GM12878 (cell line): ENCODE results near the gene OR52N4. TPM values are rescaled to one million over a fixed set of nuclear protein-coding genes. Genes with fewer than 3 reads are reported as not detected.

Experiments
- ATAC-seq: fragments of 200-7000 bp; cut with Tn5 transposase; 3 replicates; pipeline ENCODE4 v1.9.1; 2020; ENCODE audit warnings: mild to moderate bottlenecking, moderate library complexity
- BruUV-seq: library from RNA; stranded (reverse); fragments of 400-500 nt; replicated peaks from 2 replicates; lab custom pipeline; 2021; lab: Mats Ljungman, UMichigan
- CTCF ChIA-PET: fragments of 300-600 bp; sonication (Branson Sonifier 250); formaldehyde crosslinking; extraction: SDS; loops from one replicate; lab custom pipeline; 2021; ENCODE audit warnings: inconsistent platforms; lab: Yijun Ruan, JAX
- POLR2A ChIA-PET: fragments of 350-600 bp; formaldehyde crosslinking; extraction: SDS; loops from one replicate; lab custom pipeline; 2021; ENCODE audit warnings: inconsistent platforms; lab: Charles Lee
- RAD21 ChIA-PET: fragments of 300-600 bp; sonication (Branson Sonifier 250); formaldehyde crosslinking; loops from one replicate; lab custom pipeline; 2023; ENCODE audit warnings: antibody characterized with exemption; ENCODE audit not compliant: unreplicated experiment; lab: Charles Lee
- SMC1A ChIA-PET: fragments of 300-600 bp; sonication (Branson Sonifier 250); formaldehyde crosslinking; loops from one replicate; lab custom pipeline; 2023; ENCODE audit not compliant: unreplicated experiment, uncharacterized antibody; lab: Charles Lee
- DNase-seq: peaks from one replicate; pipeline ENCODE4 v3.0.0-alpha.2; 2011; ENCODE audit warnings: low read depth, low spot score
- FAIRE-seq: peaks from 3 replicates; lab custom pipeline; 2011; peaks lifted over from hg19 to GRCh38; lab: Jason Lieb, UNC
- H2AFZ ChIP-seq: 2 replicates; pipeline ENCODE4 v1.6.0; 2011; ENCODE audit warnings: low read depth, low read length, control low read depth; ENCODE audit not compliant: control insufficient read depth
- H3K27ac ChIP-seq: 2 replicates; pipeline ENCODE4 v1.5.1; 2011; ENCODE audit warnings: control low read depth; ENCODE audit not compliant: control insufficient read depth, insufficient read depth
- H3K27me3 ChIP-seq, 2 experiments: replicated peaks in 1 of 2; 2 replicates each; pipeline versions ENCODE4 v1.6.0 to v1.6.1; 2011; ENCODE audit warnings: low read length in 1 of 2; ENCODE audit not compliant: control insufficient read depth in 2 of 2, insufficient read depth in 2 of 2
- H3K36me3 ChIP-seq, 2 experiments: 2 replicates each; pipeline ENCODE4 v1.5.1; 2011; ENCODE audit warnings: low read length in 1 of 2; ENCODE audit not compliant: control insufficient read depth in 2 of 2, insufficient read depth in 2 of 2
- H3K4me1 ChIP-seq: 2 replicates; pipeline ENCODE4 v1.6.1; 2011; ENCODE audit warnings: mild to moderate bottlenecking, low read length, moderate library complexity, mixed read lengths; ENCODE audit not compliant: control insufficient read depth, insufficient read depth
- H3K4me2 ChIP-seq: 2 replicates; pipeline ENCODE4 v1.6.0; 2011; ENCODE audit warnings: control low read depth; ENCODE audit not compliant: control insufficient read depth, insufficient read depth
- H3K4me3 ChIP-seq: fragments of 200-600 bp; sonication (generic); 2 replicates; pipeline ENCODE4 v1.5.1; 2016
- H3K79me2 ChIP-seq: 2 replicates; pipeline ENCODE4 v1.6.0; 2011; ENCODE audit warnings: low read length; ENCODE audit not compliant: control insufficient read depth, insufficient read depth
- H3K9ac ChIP-seq: 2 replicates; pipeline ENCODE4 v1.8.0; 2011; ENCODE audit warnings: low read length, control low read depth, mixed read lengths; ENCODE audit not compliant: control insufficient read depth, insufficient read depth
- H3K9me3 ChIP-seq: replicated peaks from 3 replicates; pipeline ENCODE4 v1.5.1; 2011; ENCODE audit warnings: mild to moderate bottlenecking, low read length; ENCODE audit not compliant: control insufficient read depth, insufficient read depth
- H4K20me1 ChIP-seq: 2 replicates; pipeline ENCODE4 v1.6.0; 2011; ENCODE audit not compliant: control insufficient read depth, insufficient read depth
- CHD2 ChIP-seq: IDR thresholded peaks from 2 replicates; pipeline ENCODE4 v1.6.1; 2011; ENCODE audit warnings: low read depth, low read length, improper control_type of control experiment, borderline replicate concordance
- ETV6 ChIP-seq, 2 experiments: fragments of 450-650 bp in 1 of 2; IDR thresholded peaks in 1 of 2; conservative IDR thresholded peaks in 1 of 2; 2 replicates each; pipeline ENCODE4 v1.6.1; 2014; ENCODE audit warnings: antibody characterized with exemption in 1 of 2, borderline replicate concordance in 1 of 2, low read depth in 1 of 2, mild to moderate bottlenecking in 1 of 2, moderate library complexity in 1 of 2
- FOXK2 ChIP-seq: fragments of 450-650 bp; IDR thresholded peaks from 2 replicates; pipeline ENCODE4 v1.6.1; 2017; ENCODE audit warnings: mild to moderate bottlenecking, moderate library complexity
- FOXM1 ChIP-seq: IDR thresholded peaks from 2 replicates; pipeline ENCODE4 v1.6.1; 2012; ENCODE audit warnings: low read depth, mild to moderate bottlenecking, inconsistent platforms, low read length, moderate library complexity
- GABPA ChIP-seq: IDR thresholded peaks from 2 replicates; pipeline ENCODE4 v1.6.1; 2014; ENCODE audit warnings: antibody characterized with exemption, low read depth, mild to moderate bottlenecking, inconsistent platforms
- PBX3 ChIP-seq: IDR thresholded peaks from 2 replicates; pipeline ENCODE4 v1.6.1; 2011; ENCODE audit warnings: mild to moderate bottlenecking, low read depth, low read length, moderate library complexity; ENCODE audit not compliant: insufficient replicate concordance
- POU2F2 ChIP-seq: IDR thresholded peaks from 3 replicates; pipeline ENCODE4 v1.6.1; 2011; ENCODE audit warnings: low read depth, mild to moderate bottlenecking, low read length, borderline replicate concordance
- RUNX3 ChIP-seq: IDR thresholded peaks from 2 replicates; pipeline ENCODE4 v1.6.1; 2012; ENCODE audit warnings: low read length, inconsistent platforms
- SREBF1 ChIP-seq: IDR thresholded peaks from 2 replicates; pipeline ENCODE4 v1.6.1; 2012; ENCODE audit warnings: mild to moderate bottlenecking, low read length
- WRNIP1 ChIP-seq: IDR thresholded peaks from 2 replicates; pipeline ENCODE4 v1.6.1; 2011; ENCODE audit warnings: low read depth, low read length, improper control_type of control experiment, borderline replicate concordance
- ZNF592 ChIP-seq: fragments of 450-650 bp; IDR thresholded peaks from 2 replicates; pipeline ENCODE4 v1.6.1; 2017; ENCODE audit warnings: mild to moderate bottlenecking, moderate library complexity
- WGBS: methylation state at CpG from one replicate; pipeline ENCODE4 v1.1.6; 2016; ENCODE audit warnings: low lambda C conversion rate; ENCODE audit not compliant: insufficient replicate concordance, insufficient coverage; ENCODE audit errors: missing lambda C conversion rate; 5-methylcytosine and 5-hydroxymethylcytosine counted together
- in situ Hi-C: fragments of 300-500 bp; cut with MboI; formaldehyde crosslinking; loops from 9 replicates; pipeline ENCODE4 v1.14.3; 2018; ENCODE audit warnings: mixed read lengths
- intact Hi-C: fragments of 100-400 bp; cut with micrococcal nuclease; formaldehyde crosslinking; loops from one replicate; pipeline ENCODE4 v1.14.2; 2022; ENCODE audit not compliant: unreplicated experiment
- polyA plus RNA-seq, 11 experiments: library from polyadenylated mRNA; depleted of rRNA in 4 of 11; unstranded in 6 of 11; stranded (reverse) in 5 of 11; fragments of >200 nt; fragmentation: Nextera tagmentation in 4 of 11; fragmentation: Illumina TruSeq in 1 of 11; extraction: Ambion mirVana in 4 of 11; extraction: Trizol in 1 of 11; gene quantifications; 1 replicate in 1 of 11; 2 replicates in 10 of 11; pipeline versions ENCODE4 v1.2.1 to v1.2.3, GENCODE V29; 2011 to 2016; ENCODE audit warnings: inconsistent platforms in 2 of 11, missing spikeins in 2 of 11, low read depth in 1 of 11
- total RNA-seq, 4 experiments: library from RNA; depleted of rRNA in 3 of 4; stranded (reverse); fragments of >200 nt in 3 of 4; fragmentation: Illumina TruSeq in 1 of 4; extraction: Trizol in 1 of 4; gene quantifications; 2 replicates each; pipeline versions ENCODE4 v1.2.1 to v1.2.3, GENCODE V29; 2013 to 2021

The OR52N4 gene
- total and polyA plus RNA-seq, 10 of the 15 experiments (the other 5 are each of a cell fraction or from before 2014, with no cell fraction given), result 0.16 to 8.6 (median 0.67) TPM; not detected in 1

DNA sequence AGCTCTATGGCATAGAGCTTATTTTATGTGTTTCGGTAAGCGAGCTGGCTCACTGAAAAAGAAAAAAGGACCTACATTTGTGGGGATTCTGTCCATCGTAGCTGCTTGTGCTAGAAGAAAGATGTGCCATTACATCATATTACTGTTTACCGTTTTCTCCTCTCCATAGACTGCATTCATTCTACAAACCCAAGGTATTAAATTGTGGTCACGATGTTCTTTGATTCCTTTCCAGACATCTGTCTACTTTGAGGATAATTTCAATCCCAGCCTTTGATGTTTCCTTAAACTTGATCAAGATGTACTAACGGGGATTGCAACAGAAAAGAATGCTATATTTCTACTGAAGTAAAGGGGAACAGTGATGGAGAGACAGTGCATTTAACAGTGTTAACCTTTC lies 42.5 kb downstream of the OR52N4 start:
- POLR2A ChIA-PET, result no interaction called here
- intact Hi-C loops, result no loop called here

More for the DNA sequence above, 42.5 kb downstream of the OR52N4 start:
- no peak for ATAC-seq
- Histone ChIP-seq H3K4me3 (no peak overlapping the region), H4K20me1 (no peaks in the 10 kb centered on the region), H3K79me2 (no peaks in the 10 kb centered on the region), H3K27ac (no peak overlapping the region), H3K27me3 (no peaks in the 10 kb centered on the region), H3K36me3 (no peaks in the 10 kb centered on the region), H3K9ac (no peak overlapping the region), H3K9me3 (no peaks in the 10 kb centered on the region), H3K4me1 (no peaks in the 10 kb centered on the region), H2AFZ (no peak overlapping the region), H3K4me2 (no peak overlapping the region)
- SMC1A ChIA-PET, result interaction anchor here (1.4 kb wide), 1 partner anchor 95 kb away, joined by 3 read pairs; no protein-coding TSS in a partner anchor
- in situ Hi-C loops, result no loop called here
- no TSS peak for BruUV-seq
- CTCF ChIA-PET, result interaction anchor here (0.8 to 0.9 kb wide), 2 partner anchors 19 to 107 kb away, joined by 4 read pairs; partner anchors contain the start of gene TRIM22
- DNase-seq, result no peak
- 56% methylated on average over 6 of the region's 6 CpGs for WGBS
- FAIRE-seq, result no peak
- RAD21 ChIA-PET, result no interaction called here
- TF ChIP-seq POU2F2, result no peak
- no peak for TF ChIP-seq GABPA
- TF ChIP-seq FOXM1, result no peak
- TF ChIP-seq ETV6 (conservative IDR thresholded peaks at IDR 0.05 in 1 of 2, IDR thresholded peaks at IDR 0.05 in 1 of 2; ENCODE audit: borderline replicate concordance in 1 of 2, low read depth in 1 of 2), result no peak
- TF ChIP-seq RUNX3, result no peak
- TF ChIP-seq FOXK2, result no peak
- no peak for TF ChIP-seq PBX3
- no peak for TF ChIP-seq SREBF1
- TF ChIP-seq WRNIP1, result no peak
- no peak for TF ChIP-seq CHD2
- TF ChIP-seq ZNF592, result no peak
